Fibroblast of the conjunctiva (primary cell): Measurements from ENCODE around the gene HAPLN3.

Experiments
- DNase-seq: peaks from one replicate; pipeline ENCODE4 v3.0.0-alpha.2; 2010; ENCODE audit warnings: low read depth

Gene HAPLN3

DNA sequence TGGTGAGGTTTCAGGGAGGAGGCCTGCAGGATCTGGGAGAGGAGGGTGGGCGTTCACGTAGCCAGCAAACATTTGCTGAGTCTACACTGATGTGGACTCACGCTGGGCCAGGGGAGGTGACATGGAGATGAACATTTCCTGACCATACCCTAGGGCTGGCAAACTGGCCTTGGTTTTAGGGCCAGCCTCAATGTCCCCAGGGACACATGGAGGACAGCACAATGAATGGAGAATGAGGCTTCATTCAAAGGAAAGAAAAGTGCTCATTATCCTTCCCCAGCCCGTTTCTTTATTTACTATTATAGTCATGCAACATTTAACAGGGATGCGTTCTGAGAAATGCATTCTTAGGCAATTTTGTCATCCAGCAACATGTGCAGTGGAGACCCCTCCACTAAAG lies 65.3 kb downstream of the HAPLN3 start:
- DNase-seq: no peak

DNA sequence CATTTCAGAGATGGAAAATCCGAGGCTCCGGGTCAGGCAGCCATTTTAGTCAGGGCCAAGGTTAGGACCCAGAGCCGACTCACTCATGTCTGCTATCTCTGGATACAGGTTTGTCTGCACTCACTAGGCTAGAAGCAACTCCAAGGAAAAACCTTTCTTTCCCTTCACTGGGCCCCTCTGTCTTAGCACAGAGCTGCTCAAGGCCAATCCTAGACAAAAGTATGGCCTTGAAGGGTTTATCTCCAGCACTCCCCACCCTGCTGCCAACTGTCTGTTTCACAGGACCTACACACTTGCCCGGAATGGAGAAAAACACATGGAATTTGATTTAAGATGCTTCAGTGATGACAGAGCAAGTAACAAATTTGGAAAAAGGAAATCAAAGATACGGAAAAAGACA lies 66.6 kb downstream of the HAPLN3 start:
- no peak for DNase-seq
